Breast epithelium (tissue), 4 donors: ENCODE results near the gene TEX19. TPM values are rescaled to one million over a fixed set of nuclear protein-coding genes. Genes with fewer than 3 reads are reported as not detected.
"Not testable (repeated sequence)": the region's sequence is repeated elsewhere in the genome, so short reads cannot be mapped to it uniquely, and the experiment has no call there.

Source experiments
- DNase-seq, 2 donors: peaks; one replicate each; pipeline ENCODE4 v3.0.0-alpha.2; 2019; ENCODE audit warnings: low spot score in 2 of 2
- H3K27ac ChIP-seq, 2 donors: fragments of 200-600 bp; sonication (generic) in 1 of 2; one replicate each; pipeline ENCODE4 v1.5.1; 2016 to 2019; ENCODE audit warnings: mild to moderate bottlenecking in 1 of 2
- H3K27me3 ChIP-seq, 2 donors: fragments of 200-600 bp; sonication (generic) in 1 of 2; one replicate each; pipeline versions ENCODE4 v1.5.1 to v1.6.0; 2017 to 2019; ENCODE audit warnings: control low read depth in 1 of 2, mild to moderate bottlenecking in 1 of 2
- H3K36me3 ChIP-seq: fragments of 200-600 bp; one replicate; pipeline ENCODE4 v1.5.1; 2019
- H3K4me1 ChIP-seq, 2 donors: fragments of 200-600 bp; sonication (generic); one replicate each; pipeline ENCODE4 v1.5.1; 2016 to 2019; ENCODE audit warnings: control low read depth in 1 of 2
- H3K4me3 ChIP-seq, 3 donors: fragments of 200-600 bp; sonication (generic); 1 replicate in 2 of 3; 2 replicates in 1 of 3; pipeline ENCODE4 v1.5.1; 2016 to 2019; ENCODE audit warnings: mild to moderate bottlenecking in 3 of 3, moderate library complexity in 2 of 3
- H3K9me3 ChIP-seq, 2 donors: fragments of 200-600 bp; sonication (generic) in 1 of 2; one replicate each; pipeline ENCODE4 v1.5.1; 2016 to 2019; ENCODE audit warnings: control low read depth in 1 of 2
- POLR2A ChIP-seq: fragments of 450-650 bp; IDR thresholded peaks from one replicate; pipeline ENCODE4 v1.6.1; 2016; ENCODE audit warnings: antibody characterized with exemption, mild to moderate bottlenecking, moderate library complexity
- POLR2AphosphoS5 ChIP-seq, 3 donors: sonication (generic); formaldehyde crosslinking; IDR thresholded peaks; one replicate each; pipeline ENCODE4 v1.6.1; 2017; ENCODE audit warnings: antibody characterized with exemption in 3 of 3
- intact Hi-C: fragments of 100-400 bp; cut with DNase I; formaldehyde crosslinking; loops from one replicate; pipeline ENCODE4 v1.15.1; 2023; ENCODE audit warnings: low total_unique reads
- total RNA-seq, 3 donors: library from RNA; depleted of rRNA; stranded (reverse); fragments of >200 nt; gene quantifications; one replicate each; pipeline ENCODE4 v1.1.0, GENCODE V29; 2016
- TF ChIP-seq, protein P1 (sequence below), 3 donors: fragments of 450-650 bp; IDR thresholded peaks; one replicate each; pipeline ENCODE4 v1.5.1; 2016 to 2017; ENCODE audit warnings: antibody characterized with exemption in 3 of 3, mild to moderate bottlenecking in 3 of 3, moderate library complexity in 3 of 3

The TEX19 gene
- total RNA-seq, 3 donors from 2014 or later = not detected

DNA sequence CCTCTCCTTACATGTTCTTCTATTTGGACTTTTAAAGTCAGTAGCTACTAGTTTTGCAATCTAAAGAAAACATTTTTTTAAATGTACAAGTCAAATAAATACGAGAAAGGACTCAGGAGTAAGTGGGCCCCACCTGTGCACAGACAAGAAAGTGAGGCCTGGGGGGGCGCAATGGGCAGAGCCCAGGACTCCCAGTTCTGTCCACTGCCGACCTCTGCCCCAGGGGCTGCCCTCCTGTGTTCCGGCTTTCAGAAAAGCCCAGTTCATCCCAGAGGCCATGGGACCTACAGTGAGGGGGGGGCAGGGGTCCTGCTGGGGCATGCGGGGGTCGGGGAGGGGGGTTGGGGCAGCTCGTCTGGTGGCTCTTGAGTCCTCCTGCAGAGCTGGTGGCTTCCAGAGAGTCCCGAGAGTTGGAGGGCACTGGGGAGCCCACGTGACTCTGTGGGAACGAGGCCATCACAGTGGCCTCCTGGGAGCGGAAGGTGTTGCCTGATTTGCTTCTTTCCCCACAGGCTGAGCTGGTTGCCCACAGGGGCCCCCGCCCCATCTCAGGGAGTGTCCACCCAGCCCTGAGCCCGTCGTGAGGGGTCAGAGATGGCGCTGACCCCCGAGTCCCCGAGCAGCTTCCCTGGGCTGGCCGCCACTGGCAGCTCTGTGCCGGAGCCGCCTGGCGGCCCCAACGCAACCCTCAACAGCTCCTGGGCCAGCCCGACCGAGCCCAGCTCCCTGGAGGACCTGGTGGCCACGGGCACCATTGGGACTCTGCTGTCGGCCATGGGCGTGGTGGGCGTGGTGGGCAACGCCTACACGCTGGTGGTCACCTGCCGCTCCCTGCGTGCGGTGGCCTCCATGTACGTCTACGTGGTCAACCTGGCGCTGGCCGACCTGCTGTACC lies 14.9 kb downstream of the TEX19 start:
- intact Hi-C loops = no loop called here
- TF ChIP-seq POLR2A = no peak
- TF ChIP-seq POLR2AphosphoS5 (IDR thresholded peaks at IDR 0.05) = no peak
- TF ChIP-seq, protein P1, sequence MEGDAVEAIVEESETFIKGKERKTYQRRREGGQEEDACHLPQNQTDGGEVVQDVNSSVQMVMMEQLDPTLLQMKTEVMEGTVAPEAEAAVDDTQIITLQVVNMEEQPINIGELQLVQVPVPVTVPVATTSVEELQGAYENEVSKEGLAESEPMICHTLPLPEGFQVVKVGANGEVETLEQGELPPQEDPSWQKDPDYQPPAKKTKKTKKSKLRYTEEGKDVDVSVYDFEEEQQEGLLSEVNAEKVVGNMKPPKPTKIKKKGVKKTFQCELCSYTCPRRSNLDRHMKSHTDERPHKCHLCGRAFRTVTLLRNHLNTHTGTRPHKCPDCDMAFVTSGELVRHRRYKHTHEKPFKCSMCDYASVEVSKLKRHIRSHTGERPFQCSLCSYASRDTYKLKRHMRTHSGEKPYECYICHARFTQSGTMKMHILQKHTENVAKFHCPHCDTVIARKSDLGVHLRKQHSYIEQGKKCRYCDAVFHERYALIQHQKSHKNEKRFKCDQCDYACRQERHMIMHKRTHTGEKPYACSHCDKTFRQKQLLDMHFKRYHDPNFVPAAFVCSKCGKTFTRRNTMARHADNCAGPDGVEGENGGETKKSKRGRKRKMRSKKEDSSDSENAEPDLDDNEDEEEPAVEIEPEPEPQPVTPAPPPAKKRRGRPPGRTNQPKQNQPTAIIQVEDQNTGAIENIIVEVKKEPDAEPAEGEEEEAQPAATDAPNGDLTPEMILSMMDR (IDR thresholded peaks at IDR 0.05) = no peak
- Histone ChIP-seq H3K27ac (no peak overlapping the region), H3K27me3 (peaks cover 9 to 72% of the 10 kb centered on the region in 2 donors), H3K9me3 (no peaks in the 10 kb centered on the region), H3K36me3 (no peaks in the 10 kb centered on the region), H3K4me3 (no peak overlapping the region), H3K4me1 (peaks cover 7 to 10% of the 10 kb centered on the region in 2 donors)
- no peak for DNase-seq

DNA sequence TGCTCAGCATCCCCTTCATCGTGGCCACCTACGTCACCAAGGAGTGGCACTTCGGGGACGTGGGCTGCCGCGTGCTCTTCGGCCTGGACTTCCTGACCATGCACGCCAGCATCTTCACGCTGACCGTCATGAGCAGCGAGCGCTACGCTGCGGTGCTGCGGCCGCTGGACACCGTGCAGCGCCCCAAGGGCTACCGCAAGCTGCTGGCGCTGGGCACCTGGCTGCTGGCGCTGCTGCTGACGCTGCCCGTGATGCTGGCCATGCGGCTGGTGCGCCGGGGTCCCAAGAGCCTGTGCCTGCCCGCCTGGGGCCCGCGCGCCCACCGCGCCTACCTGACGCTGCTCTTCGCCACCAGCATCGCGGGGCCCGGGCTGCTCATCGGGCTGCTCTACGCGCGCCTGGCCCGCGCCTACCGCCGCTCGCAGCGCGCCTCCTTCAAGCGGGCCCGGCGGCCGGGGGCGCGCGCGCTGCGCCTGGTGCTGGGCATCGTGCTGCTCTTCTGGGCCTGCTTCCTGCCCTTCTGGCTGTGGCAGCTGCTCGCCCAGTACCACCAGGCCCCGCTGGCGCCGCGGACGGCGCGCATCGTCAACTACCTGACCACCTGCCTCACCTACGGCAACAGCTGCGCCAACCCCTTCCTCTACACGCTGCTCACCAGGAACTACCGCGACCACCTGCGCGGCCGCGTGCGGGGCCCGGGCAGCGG lies 15.7 kb downstream of the TEX19 start:
- peaks cover 9 to 69% of the 10 kb centered on the region in 2 donors for H3K27me3 ChIP-seq
- DNase-seq = no peak
- H3K27ac ChIP-seq = no peak overlapping the region
- no peaks in the 10 kb centered on the region for H3K9me3 ChIP-seq
- intact Hi-C loops = no loop called here
- TF ChIP-seq POLR2A (no peak), POLR2AphosphoS5 (IDR thresholded peaks at IDR 0.05) (no peak)
- TF ChIP-seq, protein P1 (IDR thresholded peaks at IDR 0.05) = no peak
- peaks cover 7 to 10% of the 10 kb centered on the region in 2 donors for H3K4me1 ChIP-seq
- no peak overlapping the region for H3K4me3 ChIP-seq
- no peaks in the 10 kb centered on the region for H3K36me3 ChIP-seq

DNA sequence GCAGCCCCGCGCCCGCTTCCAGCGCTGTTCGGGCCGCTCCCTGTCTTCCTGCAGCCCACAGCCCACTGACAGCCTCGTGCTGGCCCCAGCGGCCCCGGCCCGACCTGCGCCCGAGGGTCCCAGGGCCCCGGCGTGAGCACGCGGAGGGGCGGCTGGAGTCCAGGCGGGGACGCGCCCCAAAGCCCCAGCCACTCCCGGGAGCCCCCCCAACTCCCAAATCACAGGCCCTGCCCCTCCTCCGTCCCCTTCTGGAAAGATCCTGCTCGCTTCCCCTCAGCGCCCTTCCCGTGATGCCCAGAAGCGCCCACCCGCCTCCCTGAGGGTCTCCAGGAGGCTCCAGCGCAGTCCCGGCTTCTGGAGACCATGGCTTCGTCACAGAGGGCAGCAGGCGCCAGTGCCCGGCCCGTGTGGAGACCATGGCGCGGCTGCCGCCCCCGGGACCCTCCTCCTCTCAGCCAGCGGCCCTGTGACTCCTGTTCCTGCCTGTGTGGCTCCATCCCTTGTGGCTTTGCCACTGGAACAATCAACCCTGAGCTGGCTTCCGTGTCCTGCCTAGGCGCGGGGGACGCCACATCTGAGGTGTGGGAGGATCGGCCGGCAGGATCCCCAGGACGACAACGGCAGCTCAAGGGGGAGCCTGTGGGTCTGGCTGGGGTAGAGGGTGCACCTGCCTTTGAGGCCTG lies 16.5 kb downstream of the TEX19 start:
- TF ChIP-seq POLR2A (no peak), POLR2AphosphoS5 (IDR thresholded peaks at IDR 0.05) (no peak)
- TF ChIP-seq, protein P1 (IDR thresholded peaks at IDR 0.05) = no peak
- Histone ChIP-seq H3K4me1 (peaks cover 7 to 10% of the 10 kb centered on the region in 2 donors), H3K27me3 (peaks cover 9 to 70% of the 10 kb centered on the region in 2 donors), H3K27ac (no peak overlapping the region), H3K36me3 (no peaks in the 10 kb centered on the region), H3K9me3 (no peaks in the 10 kb centered on the region), H3K4me3 (no peak overlapping the region)
- intact Hi-C loops = no loop called here
- DNase-seq = no peak

DNA sequence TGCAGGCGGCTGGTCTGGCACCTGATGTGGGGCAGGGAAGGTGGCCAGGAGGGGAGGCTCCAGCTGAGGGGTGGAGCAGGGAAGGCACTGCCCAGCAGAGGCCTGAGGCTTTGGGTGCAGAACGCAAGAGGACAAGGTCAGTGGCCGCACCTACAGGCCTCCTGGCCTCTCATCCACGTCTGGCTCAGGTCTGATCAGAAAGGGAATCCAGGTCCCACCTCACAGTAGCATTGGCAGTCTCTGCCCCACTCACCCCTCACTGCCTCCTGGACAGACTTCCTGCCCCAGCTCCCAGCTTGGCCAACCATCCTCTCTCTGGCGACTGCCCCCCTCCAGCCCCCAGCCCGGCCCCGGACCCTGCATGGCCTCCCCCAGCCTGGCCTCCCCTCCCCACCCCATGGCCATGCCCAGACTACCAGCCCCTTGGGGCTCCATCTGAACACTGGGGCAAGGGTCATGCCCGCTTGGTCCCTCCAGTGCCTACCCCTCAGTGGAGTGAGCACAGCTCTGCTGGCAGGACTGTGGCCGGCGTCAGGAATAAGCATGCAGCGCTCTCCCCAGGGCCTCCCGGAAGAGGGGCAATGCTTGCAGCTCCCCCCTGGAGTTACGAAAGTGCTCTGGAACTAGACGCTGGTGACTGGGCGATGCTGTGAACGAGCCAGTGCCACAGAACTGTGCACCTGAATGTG lies 17.1 kb downstream of the TEX19 start:
- DNase-seq = no peak

DNA sequence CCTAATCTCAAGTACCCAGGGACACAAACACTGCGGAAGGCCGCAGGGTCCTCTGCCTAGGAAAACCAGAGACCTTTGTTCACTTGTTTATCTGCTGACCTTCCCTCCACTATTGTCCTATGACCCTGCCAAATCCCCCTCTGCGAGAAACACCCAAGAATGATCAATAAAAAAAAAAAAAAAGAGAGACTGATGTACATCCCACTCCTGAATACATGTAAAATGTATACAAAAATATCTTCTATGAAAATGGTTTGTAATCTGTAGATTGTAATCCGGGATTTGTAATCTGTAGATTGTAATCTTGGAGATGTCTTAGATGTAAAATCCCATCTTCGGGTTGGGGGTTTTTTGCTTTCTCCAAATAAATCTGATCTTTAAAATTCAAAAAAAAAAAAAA lies 18.2 kb downstream of the TEX19 start:
- intact Hi-C loops, H3K4me3 ChIP-seq, H3K27ac ChIP-seq, H3K36me3 ChIP-seq, H3K4me1 ChIP-seq, H3K9me3 ChIP-seq, DNase-seq: not testable (repeated sequence)
- H3K27me3 ChIP-seq = peaks cover 0 to 52% of the 10 kb centered on the region in 2 donors

More for the DNA sequence above, 17.1 kb downstream of the TEX19 start:
- Histone ChIP-seq H3K27me3 (peaks cover 9 to 63% of the 10 kb centered on the region in 2 donors), H3K36me3 (no peaks in the 10 kb centered on the region), H3K9me3 (no peaks in the 10 kb centered on the region), H3K4me3 (no peak overlapping the region), H3K27ac (no peak overlapping the region), H3K4me1 (peaks cover 3 to 7% of the 10 kb centered on the region in 2 donors)
- intact Hi-C loops = no loop called here
- no peak for TF ChIP-seq POLR2AphosphoS5 (IDR thresholded peaks at IDR 0.05)
- TF ChIP-seq, protein P1 (IDR thresholded peaks at IDR 0.05) = no peak
- TF ChIP-seq POLR2A = no peak
